ENCODE data around the gene CUEDC1. TPM values are rescaled to one million over a fixed set of nuclear protein-coding genes. Genes with fewer than 3 reads are reported as not detected.

CUEDC1 gene
- total and polyA plus RNA-seq, 2 of the 13 experiments (the other 11 are each of a cell fraction or from before 2014, with no cell fraction given): 7.4 to 12.9 TPM

- TF ChIP-seq TCF7 (IDR thresholded peaks at IDR 0.05; ENCODE audit: low read depth): no peak
- TF ChIP-seq SNRNP70 (IDR thresholded peaks at IDR 0.05; ENCODE audit: low read depth, low read length): no peak
- TF ChIP-seq SMYD3 (CRISPR knock-in tag; IDR thresholded peaks at IDR 0.05): no peak
- TF ChIP-seq ZNF841 (CRISPR knock-in tag; IDR thresholded peaks at IDR 0.05; ENCODE audit: borderline replicate concordance): no peak
- no peak for TF ChIP-seq DNMT1 (CRISPR knock-in tag; IDR thresholded peaks at IDR 0.05)
- TF ChIP-seq RCOR2 (CRISPR knock-in tag; IDR thresholded peaks at IDR 0.05): no peak
- TF ChIP-seq ZBTB33 (CRISPR knock-in tag; IDR thresholded peaks at IDR 0.05): peak; percentile 80
- TF ChIP-seq PHF20 (CRISPR knock-in tag; IDR thresholded peaks at IDR 0.05): no peak
- 0 out of 2 replicates have a peak, but pooled peaks have one; percentile 5 for TF ChIP-seq ZFP91 (CRISPR knock-in tag; IDR thresholded peaks at IDR 0.05; ENCODE audit: borderline replicate concordance)
- no peak for TF ChIP-seq NFYC (CRISPR knock-in tag; IDR thresholded peaks at IDR 0.05)
- no peak for TF ChIP-seq YEATS2 (CRISPR knock-in tag; IDR thresholded peaks at IDR 0.05; ENCODE audit: borderline replicate concordance)
- TF ChIP-seq POLR2A (IDR thresholded peaks at IDR 0.05; ENCODE audit: insufficient read depth in 1 of 2, low read depth in 2 of 2, low read length in 2 of 2): peak in 1 of 2 experiments; percentile 26; a peak in 1 of 4 replicates
- TF ChIP-seq ZNF564 (CRISPR knock-in tag; IDR thresholded peaks at IDR 0.05): no peak
- TF ChIP-seq ZNF263 (CRISPR knock-in tag; IDR thresholded peaks at IDR 0.05): peak; percentile 24; the same call in 1 of the 2 replicates
- peak; percentile 62; the same call in 1 of the 2 replicates for TF ChIP-seq KLF13 (CRISPR knock-in tag; IDR thresholded peaks at IDR 0.05)
- TF ChIP-seq PLSCR1 (CRISPR knock-in tag; IDR thresholded peaks at IDR 0.05; ENCODE audit: borderline replicate concordance): no peak
- no peak for TF ChIP-seq ZNF703 (CRISPR knock-in tag; IDR thresholded peaks at IDR 0.05; ENCODE audit: borderline replicate concordance)
Observed at GRCh38 chr17:57868910-57869616, 86.1 kb downstream of the CUEDC1 start (continued).

All from HepG2 (cell line).